RWPE2 (cell line): ENCODE data around the gene TBL1XR1.

Experiments used
- ATAC-seq: fragments of 200-7000 bp; cut with Tn5 transposase; 3 replicates; pipeline ENCODE4 v1.9.1; 2021; ENCODE audit warnings: low read depth
- DNase-seq: peaks from one replicate; pipeline ENCODE4 v3.0.0-alpha.2; 2020; ENCODE audit warnings: low spot score
- H3K27ac ChIP-seq: fragments of 450-650 bp; 2 replicates; pipeline ENCODE4 v1.5.1; 2017; ENCODE audit warnings: mild to moderate bottlenecking; ENCODE audit not compliant: poor library complexity, severe bottlenecking
- H3K27me3 ChIP-seq: fragments of 250-450 bp; sonication (Bioruptor Pico); 2 replicates; pipeline ENCODE4 v1.5.1; 2021; ENCODE audit warnings: mild to moderate bottlenecking, moderate library complexity; ENCODE audit not compliant: insufficient read depth, poor library complexity, severe bottlenecking
- H3K36me3 ChIP-seq: fragments of 250-450 bp; sonication (Bioruptor Pico); 2 replicates; pipeline ENCODE4 v1.5.1; 2020; ENCODE audit warnings: low read depth, mild to moderate bottlenecking, moderate library complexity
- H3K4me1 ChIP-seq: fragments of 250-450 bp; sonication (Bioruptor Pico); 2 replicates; pipeline ENCODE4 v1.5.1; 2021; ENCODE audit warnings: mild to moderate bottlenecking, moderate library complexity; ENCODE audit not compliant: insufficient read depth, poor library complexity, severe bottlenecking
- H3K4me3 ChIP-seq: fragments of 250-450 bp; sonication (Bioruptor Pico); 2 replicates; pipeline ENCODE4 v1.5.1; 2021; ENCODE audit warnings: mild to moderate bottlenecking, moderate library complexity; ENCODE audit not compliant: severe bottlenecking
- H3K9me3 ChIP-seq: fragments of 250-450 bp; sonication (Bioruptor Pico); 2 replicates; pipeline ENCODE4 v1.5.1; 2021; ENCODE audit warnings: mild to moderate bottlenecking, moderate library complexity; ENCODE audit not compliant: severe bottlenecking
- CTCF ChIP-seq: fragments of 450-650 bp; IDR thresholded peaks from one replicate; pipeline ENCODE4 v1.5.1; 2017; ENCODE audit warnings: mild to moderate bottlenecking, moderate library complexity; ENCODE audit not compliant: poor library complexity, severe bottlenecking

Gene TBL1XR1

GRCh38 chr3:177079684-177080083 lies 117.6 kb downstream of the TBL1XR1 start:
- Histone ChIP-seq H3K27me3 (no peaks in the 10 kb centered on the region), H3K27ac (no peak overlapping the region), H3K9me3 (no peaks in the 10 kb centered on the region), H3K4me1 (no peaks in the 10 kb centered on the region), H3K36me3 (peaks cover 10% of the 10 kb centered on the region; the same call in 1 of the 2 replicates), H3K4me3 (no peak overlapping the region)
- ATAC-seq (no peak), DNase-seq (no peak)
- TF ChIP-seq CTCF, result no peak

GRCh38 chr3:177071496-177072156 lies 125.7 kb downstream of the TBL1XR1 start:
- H3K4me3 ChIP-seq, result no peak overlapping the region
- no peak overlapping the region for H3K27ac ChIP-seq
- H3K4me1 ChIP-seq, result peaks cover 5% of the 10 kb centered on the region
- no peak for DNase-seq
- TF ChIP-seq CTCF, result no peak
- no peaks in the 10 kb centered on the region for H3K9me3 ChIP-seq
- H3K27me3 ChIP-seq, result no peaks in the 10 kb centered on the region
- peaks cover 11% of the 10 kb centered on the region; the same call in 1 of the 2 replicates for H3K36me3 ChIP-seq
- ATAC-seq, result no peak

GRCh38 chr3:177069514-177070329 lies 127.6 kb downstream of the TBL1XR1 start:
- H3K9me3 ChIP-seq, result no peaks in the 10 kb centered on the region
- H3K27me3 ChIP-seq, result no peaks in the 10 kb centered on the region
- no peak for ATAC-seq
- H3K4me3 ChIP-seq, result no peak overlapping the region
- no peak for DNase-seq
- no peak overlapping the region for H3K27ac ChIP-seq
- TF ChIP-seq CTCF, result no peak
- peaks cover 5% of the 10 kb centered on the region for H3K4me1 ChIP-seq
- peaks cover 12% of the 10 kb centered on the region; the same call in 1 of the 2 replicates for H3K36me3 ChIP-seq

GRCh38 chr3:177068967-177069366 lies 128.3 kb downstream of the TBL1XR1 start:
- Histone ChIP-seq H3K36me3 (peaks cover 13% of the 10 kb centered on the region; the same call in 1 of the 2 replicates), H3K9me3 (no peaks in the 10 kb centered on the region), H3K4me3 (no peak overlapping the region), H3K27ac (no peak overlapping the region), H3K4me1 (peaks cover 5% of the 10 kb centered on the region), H3K27me3 (no peaks in the 10 kb centered on the region)
- no peak for ATAC-seq
- no peak for DNase-seq
- no peak for TF ChIP-seq CTCF
